ENCODE measurements around the gene CAV2. TPM values are rescaled to one million over a fixed set of nuclear protein-coding genes. Genes with fewer than 3 reads are reported as not detected.

Gene CAV2
- total RNA-seq, 1 experiment from 2014 or later: 286 TPM

- no peak overlapping the region for H3K4me3 ChIP-seq (ENCODE audit: low read depth, low read length, poor library complexity, severe bottlenecking)
- DNase-seq (ENCODE audit: low spot score): no peak
- H3K4me1 ChIP-seq (ENCODE audit: insufficient read depth, low read length, poor library complexity, severe bottlenecking): peaks cover 84% of the 10 kb centered on the region
- ChIA-PET CTCF (no interaction called here), POLR2A (ENCODE audit: low non-redundant PET) (no interaction called here)
- no peaks in the 10 kb centered on the region for H3K9me3 ChIP-seq (ENCODE audit: low read depth, low read length, poor library complexity, severe bottlenecking)
- no peak for TF ChIP-seq CTCF (conservative IDR thresholded peaks at IDR 0.05; ENCODE audit: low read depth, low read length)
- TF ChIP-seq EZH2 (IDR thresholded peaks at IDR 0.05; ENCODE audit: borderline replicate concordance, low read depth, low read length, poor library complexity, severe bottlenecking): no peak
- no peaks in the 10 kb centered on the region for H3K27me3 ChIP-seq (replicated peaks; ENCODE audit: insufficient read depth, low read depth, low read length, poor library complexity)
- intact Hi-C loops (cut with micrococcal nuclease; ENCODE audit: unreplicated experiment): no loop called here
- H3K27ac ChIP-seq (ENCODE audit: low read depth, low read length, poor library complexity, severe bottlenecking): peak overlapping the region; percentile 84
- no TSS peak for BruUV-seq (replicated peaks)
- peaks cover 39% of the 10 kb centered on the region for H3K36me3 ChIP-seq (ENCODE audit: insufficient read depth, low read length, poor library complexity, severe bottlenecking)
Measured at GRCh38 chr7:116510795-116511194, 11.3 kb downstream of the CAV2 start.

GRCh38 chr7:116511552-116512519, 12.3 kb downstream of the CAV2 start:
- CTCF ChIA-PET: no interaction called here
- TF ChIP-seq EZH2 (IDR thresholded peaks at IDR 0.05; ENCODE audit: borderline replicate concordance, low read depth, low read length, poor library complexity, severe bottlenecking): no peak
- BruUV-seq (replicated peaks): no TSS peak
- peak; percentile 85 for DNase-seq (ENCODE audit: low spot score)
- Histone ChIP-seq H3K27ac (ENCODE audit: low read depth, low read length, poor library complexity, severe bottlenecking) (peak overlapping the region; percentile 84), H3K9me3 (ENCODE audit: low read depth, low read length, poor library complexity, severe bottlenecking) (no peaks in the 10 kb centered on the region), H3K36me3 (ENCODE audit: insufficient read depth, low read length, poor library complexity, severe bottlenecking) (peaks cover 29% of the 10 kb centered on the region), H3K4me1 (ENCODE audit: insufficient read depth, low read length, poor library complexity, severe bottlenecking) (peaks cover 81% of the 10 kb centered on the region), H3K4me3 (ENCODE audit: low read depth, low read length, poor library complexity, severe bottlenecking) (peak overlapping the region; percentile 37), H3K27me3 (replicated peaks; ENCODE audit: insufficient read depth, low read depth, low read length, poor library complexity) (no peaks in the 10 kb centered on the region)
- POLR2A ChIA-PET (ENCODE audit: low non-redundant PET): no interaction called here
- intact Hi-C loops (cut with micrococcal nuclease; ENCODE audit: unreplicated experiment): no loop called here

- H3K27ac ChIP-seq (ENCODE audit: low read depth, low read length, poor library complexity, severe bottlenecking): peak overlapping the region; percentile 84
- ChIA-PET POLR2A (ENCODE audit: low non-redundant PET) (no interaction called here), CTCF (no interaction called here)
- no peaks in the 10 kb centered on the region for H3K9me3 ChIP-seq (ENCODE audit: low read depth, low read length, poor library complexity, severe bottlenecking)
- intact Hi-C loops (cut with micrococcal nuclease; ENCODE audit: unreplicated experiment): no loop called here
- DNase-seq (ENCODE audit: low spot score): peak; percentile 75
- H3K36me3 ChIP-seq (ENCODE audit: insufficient read depth, low read length, poor library complexity, severe bottlenecking): peaks cover 21% of the 10 kb centered on the region
- H3K27me3 ChIP-seq (replicated peaks; ENCODE audit: insufficient read depth, low read depth, low read length, poor library complexity): no peaks in the 10 kb centered on the region
- peaks cover 85% of the 10 kb centered on the region for H3K4me1 ChIP-seq (ENCODE audit: insufficient read depth, low read length, poor library complexity, severe bottlenecking)
- TF ChIP-seq CTCF (conservative IDR thresholded peaks at IDR 0.05; ENCODE audit: low read depth, low read length): no peak
- no peak for TF ChIP-seq EZH2 (IDR thresholded peaks at IDR 0.05; ENCODE audit: borderline replicate concordance, low read depth, low read length, poor library complexity, severe bottlenecking)
- peak overlapping the region; percentile 37 for H3K4me3 ChIP-seq (ENCODE audit: low read depth, low read length, poor library complexity, severe bottlenecking)
- TSS peak; percentile 26 for BruUV-seq (replicated peaks)
Measured at GRCh38 chr7:116512520-116513188, 13.1 kb downstream of the CAV2 start.
